Body of pancreas (tissue), 4 donors: ENCODE measurements around the gene RBSN.

Source experiments
- POLR2A ChIP-seq, 3 donors: fragments of 450-650 bp; IDR thresholded peaks; one replicate each; pipeline ENCODE4 v1.6.1; 2016; ENCODE audit warnings: antibody characterized with exemption in 3 of 3, mild to moderate bottlenecking in 2 of 3
- TF ChIP-seq, protein P1 (sequence below), 7 experiments: fragments of 450-650 bp in 4 of 7; fragments of 200-600 bp in 3 of 7; sonication (generic) in 3 of 7; IDR thresholded peaks; one replicate each; pipeline ENCODE4 v1.5.1; 2016 to 2019; ENCODE audit warnings: antibody characterized with exemption in 7 of 7

DNA sequence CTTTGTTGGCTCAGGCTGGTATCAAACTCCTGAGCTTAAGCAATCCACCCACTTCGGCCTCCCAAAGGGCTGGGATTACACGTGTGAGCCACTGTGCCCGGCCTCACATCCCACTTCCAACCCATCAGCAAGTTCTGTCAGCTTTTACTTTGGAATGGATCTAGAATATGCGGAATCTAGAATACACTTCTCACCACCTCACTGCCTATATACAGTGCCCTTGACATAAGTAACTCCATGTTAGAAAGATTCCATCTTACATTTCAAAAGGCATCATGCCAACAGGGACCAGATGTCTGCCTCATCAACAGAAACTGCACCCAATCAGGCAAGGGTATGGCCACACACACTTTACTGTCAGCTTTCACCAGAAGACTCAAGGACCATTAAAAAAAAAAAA, 9.9 kb upstream of the RBSN start:
- TF ChIP-seq, protein P1, sequence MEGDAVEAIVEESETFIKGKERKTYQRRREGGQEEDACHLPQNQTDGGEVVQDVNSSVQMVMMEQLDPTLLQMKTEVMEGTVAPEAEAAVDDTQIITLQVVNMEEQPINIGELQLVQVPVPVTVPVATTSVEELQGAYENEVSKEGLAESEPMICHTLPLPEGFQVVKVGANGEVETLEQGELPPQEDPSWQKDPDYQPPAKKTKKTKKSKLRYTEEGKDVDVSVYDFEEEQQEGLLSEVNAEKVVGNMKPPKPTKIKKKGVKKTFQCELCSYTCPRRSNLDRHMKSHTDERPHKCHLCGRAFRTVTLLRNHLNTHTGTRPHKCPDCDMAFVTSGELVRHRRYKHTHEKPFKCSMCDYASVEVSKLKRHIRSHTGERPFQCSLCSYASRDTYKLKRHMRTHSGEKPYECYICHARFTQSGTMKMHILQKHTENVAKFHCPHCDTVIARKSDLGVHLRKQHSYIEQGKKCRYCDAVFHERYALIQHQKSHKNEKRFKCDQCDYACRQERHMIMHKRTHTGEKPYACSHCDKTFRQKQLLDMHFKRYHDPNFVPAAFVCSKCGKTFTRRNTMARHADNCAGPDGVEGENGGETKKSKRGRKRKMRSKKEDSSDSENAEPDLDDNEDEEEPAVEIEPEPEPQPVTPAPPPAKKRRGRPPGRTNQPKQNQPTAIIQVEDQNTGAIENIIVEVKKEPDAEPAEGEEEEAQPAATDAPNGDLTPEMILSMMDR (IDR thresholded peaks at IDR 0.05): no peak
- TF ChIP-seq POLR2A (IDR thresholded peaks at IDR 0.05): no peak
